GM12872 (cell line): ENCODE measurements around the gene ELANE.

Experiments
- CTCF ChIP-seq: IDR thresholded peaks from 3 replicates; pipeline ENCODE4 v1.5.1; 2011; ENCODE audit warnings: low read depth, mild to moderate bottlenecking, low read length, moderate library complexity; ENCODE audit not compliant: insufficient read depth

The ELANE gene

DNA sequence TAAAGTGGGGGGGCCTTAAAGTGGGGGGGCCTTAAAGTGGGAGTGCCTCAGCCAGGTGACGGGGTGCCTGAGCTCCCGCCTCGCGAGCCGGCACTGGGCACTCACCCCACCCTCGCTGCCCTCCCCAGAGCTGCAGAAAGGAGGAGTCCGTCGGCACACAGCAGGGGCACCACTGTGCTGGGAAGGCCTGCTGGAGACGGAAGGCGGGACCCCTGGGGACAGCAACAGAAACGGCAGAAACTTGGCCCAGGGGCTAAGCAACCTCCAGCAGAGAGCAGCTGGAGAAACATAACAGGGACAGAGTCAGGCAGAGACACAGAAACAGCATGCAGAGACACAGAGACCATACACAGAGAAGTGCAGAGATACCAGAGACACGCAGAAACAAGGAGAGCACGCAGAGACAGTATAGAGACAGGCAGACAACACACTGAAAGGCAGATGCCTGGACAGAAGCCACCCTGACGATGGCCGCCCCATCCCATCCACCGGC, 15.2 kb downstream of the ELANE start:
- no peak for TF ChIP-seq CTCF

DNA sequence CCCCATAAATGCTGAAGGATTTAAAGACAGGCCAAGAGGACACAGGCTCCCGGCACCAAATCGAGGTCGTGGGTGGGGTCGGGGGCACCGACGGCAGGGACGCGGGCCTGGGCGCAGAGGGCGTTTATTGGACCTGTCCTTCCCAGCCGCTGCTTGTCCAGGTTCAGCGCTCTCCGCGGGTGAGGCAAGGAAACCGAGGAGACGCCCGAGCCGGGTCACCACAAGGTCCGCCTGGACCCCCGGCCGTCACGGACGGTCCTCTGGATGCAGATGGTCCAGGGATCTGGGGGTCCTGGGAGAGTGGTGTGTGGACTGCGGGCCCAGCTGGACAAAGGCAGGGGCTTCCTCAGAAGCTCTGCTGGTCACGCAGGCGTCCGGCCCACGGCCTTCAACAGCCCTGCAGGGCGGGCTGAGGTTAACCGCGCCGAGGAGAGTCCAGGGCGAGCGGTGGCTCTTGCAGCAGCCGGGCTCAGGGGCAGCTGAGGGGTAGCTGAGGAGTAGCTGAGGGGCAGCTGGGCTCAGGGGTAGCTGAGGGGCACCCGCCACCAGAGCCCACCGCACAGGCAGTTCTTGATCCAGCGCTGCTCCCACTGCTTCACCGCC, 15.9 kb downstream of the ELANE start:
- no peak for TF ChIP-seq CTCF

GRCh38 chr19:868458-869244, 16.5 kb downstream of the ELANE start:
- no peak for TF ChIP-seq CTCF

- no peak for TF ChIP-seq CTCF
Measured at GRCh38 chr19:869245-870177, 17.4 kb downstream of the ELANE start.

DNA sequence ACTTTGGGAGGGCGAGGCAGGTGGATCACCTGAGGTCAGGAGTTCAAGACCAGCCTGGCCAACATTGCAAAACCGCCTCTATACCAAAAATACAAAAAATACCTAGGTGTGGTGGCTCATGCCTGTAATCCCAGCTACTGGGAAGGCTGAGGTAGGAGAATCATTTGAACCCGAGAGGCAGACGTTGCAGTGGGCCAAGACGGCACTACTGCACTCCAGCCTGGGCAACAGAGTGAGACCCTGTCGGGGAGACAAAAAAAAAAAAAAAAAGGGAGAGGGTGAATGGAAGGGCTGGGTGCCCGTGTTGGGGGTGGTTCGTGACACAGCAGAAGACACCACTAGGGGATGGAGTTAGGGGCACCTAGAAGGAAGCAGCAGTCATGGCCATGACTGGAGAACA, 18.2 kb downstream of the ELANE start:
- no peak for TF ChIP-seq CTCF

- TF ChIP-seq CTCF: no peak
Measured at GRCh38 chr19:870963-871401, 18.9 kb downstream of the ELANE start.
